Neuronal stem cell (in vitro differentiated cells): ENCODE measurements around the gene PTPRG.

Experiments used
- DNase-seq: peaks from one replicate; pipeline ENCODE4 v3.0.0-alpha.2; 2013; ENCODE audit warnings: low spot score
- H2AFZ ChIP-seq: one replicate; pipeline ENCODE4 v1.6.1; 2013; ENCODE audit warnings: mild to moderate bottlenecking, low read length, inconsistent platforms
- H2AK5ac ChIP-seq: 2 replicates; pipeline ENCODE4 v1.6.1; 2013; ENCODE audit warnings: low read depth, mild to moderate bottlenecking, inconsistent platforms, low read length, moderate library complexity, mixed read lengths
- H2BK120ac ChIP-seq: 2 replicates; pipeline ENCODE4 v1.6.1; 2013; ENCODE audit warnings: low read depth, mild to moderate bottlenecking, inconsistent platforms, low read length, moderate library complexity, mixed read lengths
- H2BK12ac ChIP-seq: one replicate; pipeline ENCODE4 v1.6.1; 2013; ENCODE audit warnings: low read length, inconsistent platforms
- H2BK15ac ChIP-seq: 2 replicates; pipeline ENCODE4 v1.6.1; 2013; ENCODE audit warnings: mild to moderate bottlenecking, low read length, inconsistent platforms, mixed read lengths
- H2BK5ac ChIP-seq: one replicate; pipeline ENCODE4 v1.6.1; 2013; ENCODE audit warnings: inconsistent platforms, mild to moderate bottlenecking, low read length, moderate library complexity
- H3K14ac ChIP-seq: one replicate; pipeline ENCODE4 v1.6.1; 2013; ENCODE audit warnings: low read length, inconsistent platforms
- H3K18ac ChIP-seq: 2 replicates; pipeline ENCODE4 v1.6.1; 2013; ENCODE audit warnings: low read length, inconsistent platforms
- H3K23ac ChIP-seq: 2 replicates; pipeline ENCODE4 v1.6.1; 2013; ENCODE audit warnings: low read depth, mild to moderate bottlenecking, mixed read lengths, low read length, inconsistent platforms; ENCODE audit not compliant: poor library complexity
- H3K27ac ChIP-seq: replicated peaks from 3 replicates; pipeline ENCODE4 v1.5.1; 2013; ENCODE audit warnings: low read length, inconsistent platforms
- H3K27me3 ChIP-seq, 3 experiments: 2 replicates each; pipeline ENCODE4 v1.6.1; 2013; ENCODE audit warnings: low read length in 3 of 3, mild to moderate bottlenecking in 2 of 3, inconsistent platforms in 1 of 3, low read depth in 1 of 3, mixed read lengths in 1 of 3, moderate library complexity in 1 of 3; ENCODE audit not compliant: control insufficient read depth in 3 of 3, insufficient read depth in 3 of 3
- H3K36me3 ChIP-seq, 2 donors: replicated peaks in 1 of 2; 2 replicates each; pipeline ENCODE4 v1.6.1; 2013; ENCODE audit warnings: low read length in 2 of 2; ENCODE audit not compliant: control insufficient read depth in 2 of 2, insufficient read depth in 2 of 2
- H3K4ac ChIP-seq: 2 replicates; pipeline ENCODE4 v1.6.1; 2013; ENCODE audit warnings: inconsistent platforms, mild to moderate bottlenecking, low read length, moderate library complexity
- H3K4me1 ChIP-seq, 2 donors: 1 replicate in 1 of 2; 2 replicates in 1 of 2; pipeline ENCODE4 v1.6.1; 2013; ENCODE audit warnings: low read length in 2 of 2, low read depth in 1 of 2; ENCODE audit not compliant: control insufficient read depth in 2 of 2, insufficient read depth in 1 of 2
- H3K4me2 ChIP-seq: one replicate; pipeline ENCODE4 v1.6.1; 2013; ENCODE audit warnings: mild to moderate bottlenecking, low read length, inconsistent platforms; ENCODE audit not compliant: insufficient read depth, poor library complexity, severe bottlenecking
- H3K4me3 ChIP-seq, 2 donors: 2 replicates each; pipeline ENCODE4 v1.5.1; 2013; ENCODE audit warnings: low read length in 2 of 2, mild to moderate bottlenecking in 2 of 2, inconsistent platforms in 1 of 2, moderate library complexity in 1 of 2
- H3K79me1 ChIP-seq: one replicate; pipeline ENCODE4 v1.6.1; 2013; ENCODE audit warnings: low read depth, mild to moderate bottlenecking, inconsistent platforms, low read length, moderate library complexity
- H3K9ac ChIP-seq: one replicate; pipeline ENCODE4 v1.6.1; 2013; ENCODE audit warnings: mild to moderate bottlenecking, low read depth, low read length, inconsistent platforms; ENCODE audit not compliant: poor library complexity
- H3K9me3 ChIP-seq, 2 donors: replicated peaks in 1 of 2; 2 replicates each; pipeline versions ENCODE3 to v1.6.1; 2013; ENCODE audit warnings: low read length in 2 of 2, mild to moderate bottlenecking in 2 of 2, inconsistent platforms in 1 of 2, low read depth in 1 of 2, mixed read lengths in 1 of 2, moderate library complexity in 1 of 2; ENCODE audit not compliant: control insufficient read depth in 2 of 2, insufficient read depth in 1 of 2
- H4K8ac ChIP-seq: one replicate; pipeline ENCODE4 v1.6.1; 2013; ENCODE audit warnings: low read depth, mild to moderate bottlenecking, inconsistent platforms, low read length, moderate library complexity
- H4K91ac ChIP-seq: one replicate; pipeline ENCODE4 v1.6.1; 2013; ENCODE audit warnings: low read length, low read depth, mild to moderate bottlenecking, inconsistent platforms; ENCODE audit not compliant: poor library complexity
- WGBS, 2 donors: extraction: QIAGEN DNeasy Blood & Tissue Kit; methylation state at CpG; one replicate each; pipeline ENCODE4 v1.1.7; 2013; ENCODE audit warnings: missing lambda C conversion rate in 2 of 2, mixed read lengths in 1 of 2; ENCODE audit not compliant: insufficient read length in 2 of 2, insufficient replicate concordance in 1 of 2; ENCODE audit errors: extremely low coverage in 2 of 2; 5-methylcytosine and 5-hydroxymethylcytosine counted together

PTPRG gene

DNA sequence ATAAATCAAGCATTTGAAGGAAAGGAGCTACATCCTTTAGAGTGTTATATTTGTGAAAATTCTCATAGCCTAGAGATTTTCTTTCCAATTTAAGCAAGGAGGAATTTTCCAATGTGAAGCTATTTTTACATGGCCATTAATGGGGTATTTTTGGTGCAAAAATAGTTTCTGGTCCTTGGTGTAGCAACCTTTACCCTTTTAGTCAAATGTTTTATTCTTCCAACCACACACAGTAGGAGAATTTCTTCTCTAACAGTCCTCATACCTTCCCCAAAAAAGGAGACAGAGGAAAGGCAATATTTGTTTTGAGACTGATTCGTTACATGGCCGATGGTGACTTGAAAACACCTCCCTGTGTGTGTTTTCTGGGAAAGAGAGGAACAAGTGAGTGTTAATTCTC lies 261.2 kb downstream of the PTPRG start:
- Histone ChIP-seq H2BK5ac (no peak overlapping the region), H2AK5ac (no peak overlapping the region), H2BK120ac (no peak overlapping the region), H3K4ac (no peak overlapping the region), H3K23ac (no peak overlapping the region), H3K36me3 (no peaks in the 10 kb centered on the region), H3K4me1 (peaks cover 0 to 3% of the 10 kb centered on the region in 2 donors), H3K18ac (no peak overlapping the region), H3K9ac (no peak overlapping the region), H2BK12ac (no peak overlapping the region), H3K27ac (no peak overlapping the region), H3K4me3 (no peak overlapping the region), H4K91ac (no peak overlapping the region), H3K9me3 (no peaks in the 10 kb centered on the region), H3K4me2 (no peak overlapping the region), H2BK15ac (no peak overlapping the region), H4K8ac (no peak overlapping the region), H3K79me1 (peaks cover 4% of the 10 kb centered on the region), H2AFZ (no peak overlapping the region), H3K27me3 (no peaks in the 10 kb centered on the region), H3K14ac (no peak overlapping the region)
- no peak for DNase-seq
- WGBS, 2 donors, result no CpG with 5 or more reads among the region's 2 CpGs

DNA sequence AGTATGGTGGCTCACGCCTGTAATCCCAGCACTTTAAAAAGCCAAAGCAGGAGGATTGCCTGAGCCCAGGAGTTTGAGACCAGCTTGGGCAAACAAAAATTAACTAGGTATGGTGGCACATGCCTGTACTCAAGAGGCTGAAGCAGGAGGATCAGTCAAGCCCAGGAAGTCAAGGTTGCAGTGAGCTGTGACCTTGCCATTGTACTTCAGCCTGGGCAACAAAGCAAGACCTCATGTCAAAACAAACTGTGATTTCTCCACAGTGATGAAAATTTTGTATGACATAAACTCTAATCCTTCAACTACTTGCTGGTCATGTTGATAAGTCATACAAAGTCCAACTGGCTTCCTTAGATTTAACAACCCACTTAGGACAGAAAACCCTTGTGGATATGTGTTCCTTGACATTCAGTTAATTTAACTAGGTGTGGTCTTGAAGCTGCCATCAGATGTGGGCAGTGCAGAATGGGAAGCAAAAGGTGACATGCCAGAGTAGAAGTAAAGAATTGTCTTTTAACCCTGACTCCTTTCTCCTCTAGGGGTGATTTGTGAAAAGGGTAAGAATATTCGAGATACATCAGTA lies 263.3 kb downstream of the PTPRG start:
- H3K4me3 ChIP-seq, result no peak overlapping the region
- no peak overlapping the region for H4K8ac ChIP-seq
- no peak overlapping the region for H2AK5ac ChIP-seq
- no peak overlapping the region for H3K9ac ChIP-seq
- H3K9me3 ChIP-seq, result no peaks in the 10 kb centered on the region
- no peak overlapping the region for H2BK12ac ChIP-seq
- peaks cover 0 to 8% of the 10 kb centered on the region in 2 donors for H3K4me1 ChIP-seq
- no peak overlapping the region for H3K4me2 ChIP-seq
- H3K4ac ChIP-seq, result no peak overlapping the region
- H3K36me3 ChIP-seq, result no peaks in the 10 kb centered on the region
- H3K23ac ChIP-seq, result no peak overlapping the region
- no peak overlapping the region for H3K18ac ChIP-seq
- no peak for DNase-seq
- peaks cover 2% of the 10 kb centered on the region for H3K79me1 ChIP-seq
- H3K27ac ChIP-seq, result no peak overlapping the region
- H4K91ac ChIP-seq, result no peak overlapping the region
- no peak overlapping the region for H3K14ac ChIP-seq
- H2AFZ ChIP-seq, result no peak overlapping the region
- no peak overlapping the region for H2BK120ac ChIP-seq
- no peak overlapping the region for H2BK15ac ChIP-seq
- no peak overlapping the region for H2BK5ac ChIP-seq
- WGBS, 2 donors, result no CpG with 5 or more reads among the region's 2 CpGs
- H3K27me3 ChIP-seq, result no peaks in the 10 kb centered on the region

GRCh38 chr3:61826161-61826560 lies 264.8 kb downstream of the PTPRG start:
- Histone ChIP-seq H2BK5ac (no peak overlapping the region), H3K27ac (no peak overlapping the region), H3K79me1 (peaks cover 2% of the 10 kb centered on the region), H4K91ac (no peak overlapping the region), H2BK12ac (no peak overlapping the region), H3K4me1 (peaks cover 0 to 8% of the 10 kb centered on the region in 2 donors), H3K36me3 (no peaks in the 10 kb centered on the region), H3K9ac (no peak overlapping the region), H4K8ac (no peak overlapping the region), H2AFZ (no peak overlapping the region), H2AK5ac (no peak overlapping the region), H3K4ac (no peak overlapping the region), H3K27me3 (no peaks in the 10 kb centered on the region), H3K4me3 (no peak overlapping the region), H3K23ac (no peak overlapping the region), H3K9me3 (no peaks in the 10 kb centered on the region), H3K14ac (no peak overlapping the region), H3K4me2 (no peak overlapping the region), H2BK15ac (no peak overlapping the region), H3K18ac (no peak overlapping the region), H2BK120ac (no peak overlapping the region)
- WGBS, 2 donors, result no CpG with 5 or more reads among the region's 5 CpGs
- DNase-seq, result no peak

- peaks cover 0 to 4% of the 10 kb centered on the region in 2 donors for H3K4me1 ChIP-seq
- no peak overlapping the region for H3K4me2 ChIP-seq
- H3K23ac ChIP-seq, result no peak overlapping the region
- H3K4ac ChIP-seq, result no peak overlapping the region
- no peak overlapping the region for H3K14ac ChIP-seq
- no CpG with 5 or more reads among the region's 7 CpGs for WGBS, 2 donors
- DNase-seq, result no peak
- H3K4me3 ChIP-seq, result no peak overlapping the region
- H4K8ac ChIP-seq, result no peak overlapping the region
- H2AK5ac ChIP-seq, result no peak overlapping the region
- no peaks in the 10 kb centered on the region for H3K36me3 ChIP-seq
- no peak overlapping the region for H2BK15ac ChIP-seq
- no peak overlapping the region for H2BK5ac ChIP-seq
- no peak overlapping the region for H3K9ac ChIP-seq
- H2AFZ ChIP-seq, result no peak overlapping the region
- peaks cover 2% of the 10 kb centered on the region for H3K79me1 ChIP-seq
- no peak overlapping the region for H2BK120ac ChIP-seq
- no peak overlapping the region for H2BK12ac ChIP-seq
- H4K91ac ChIP-seq, result no peak overlapping the region
- no peaks in the 10 kb centered on the region for H3K27me3 ChIP-seq
- H3K18ac ChIP-seq, result no peak overlapping the region
- H3K27ac ChIP-seq, result no peak overlapping the region
- H3K9me3 ChIP-seq, result no peaks in the 10 kb centered on the region
These were observed 267.0 kb downstream of the PTPRG start for GRCh38 chr3:61828184-61828874.
